Measurements from ENCODE around the gene MXI1.

GRCh38 chr10:110265573-110266193, 58.3 kb downstream of the MXI1 start:
- TF ChIP-seq CTCF (IDR thresholded peaks at IDR 0.05) (no peak), POLR2AphosphoS5 (IDR thresholded peaks at IDR 0.05) (no peak)

Data from sigmoid colon (tissue), 4 donors.